ENCODE results near the gene NRXN2. TPM values are rescaled to one million over a fixed set of nuclear protein-coding genes. Genes with fewer than 3 reads are reported as not detected.

NRXN2 gene
- total and polyA plus RNA-seq, 9 donors: 11.8 to 41.8 (median 30.5) TPM

DNA sequence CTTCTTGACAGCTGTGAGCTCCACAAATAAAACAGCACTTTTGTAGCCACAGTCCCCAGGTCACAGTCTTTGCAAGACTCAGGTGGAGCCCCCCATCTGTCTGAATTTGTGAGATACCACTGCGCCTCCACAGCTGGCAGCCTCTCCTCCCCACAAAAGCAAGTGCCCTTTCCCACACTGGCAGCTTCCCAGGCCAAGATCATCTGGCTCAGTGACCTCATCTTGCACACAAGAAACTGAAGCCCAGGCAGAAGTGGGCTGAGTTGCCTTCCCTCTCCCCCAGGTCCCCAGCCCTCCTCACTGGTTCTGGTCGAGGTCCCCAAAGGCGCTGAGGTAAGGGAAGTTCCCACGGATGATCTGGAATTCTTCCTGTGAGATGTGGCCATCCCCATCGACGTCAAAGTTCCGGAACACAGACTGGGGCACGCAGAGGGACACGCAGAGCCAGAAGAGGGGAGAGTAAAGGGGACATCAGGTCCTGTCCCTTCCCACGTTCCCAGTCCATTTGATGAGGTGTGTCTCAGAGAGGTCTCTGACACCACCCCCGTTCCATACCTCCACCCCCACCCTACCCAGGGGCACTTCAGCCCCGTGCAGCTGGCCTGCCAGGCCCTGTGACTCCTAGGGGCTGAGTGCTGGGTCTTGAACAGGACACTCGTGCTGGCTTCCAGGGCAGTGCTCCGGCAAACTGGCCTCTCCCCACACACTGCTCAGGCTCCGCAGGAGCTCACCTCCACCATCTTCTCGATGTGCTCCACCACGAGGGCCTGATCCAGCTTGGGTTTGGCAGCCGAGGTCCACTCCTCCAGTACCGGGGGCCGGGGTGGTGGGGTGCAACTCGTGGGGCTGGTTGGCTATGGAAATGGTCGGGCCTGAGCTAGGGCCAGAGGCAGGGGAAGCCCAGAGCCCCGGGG lies 12.1 kb upstream of the NRXN2 start:
- DNase-seq: no peak
- 70% methylated on average over 12 of the region's 23 CpGs for WGBS (ENCODE audit: insufficient coverage)
- H3K4me1 ChIP-seq (ENCODE audit: control insufficient read depth, insufficient read depth, low read length): no peaks in the 10 kb centered on the region
- peaks cover 23% of the 10 kb centered on the region for H3K27me3 ChIP-seq (ENCODE audit: control insufficient read depth, insufficient read depth, low read length)
- H3K27ac ChIP-seq (ENCODE audit: low read length): no peak overlapping the region
- H3K4me3 ChIP-seq (ENCODE audit: low read length): no peak overlapping the region
- H3K9me3 ChIP-seq (replicated peaks; ENCODE audit: control insufficient read depth, low read depth, low read length): no peaks in the 10 kb centered on the region
- peaks cover 6% of the 10 kb centered on the region for H3K36me3 ChIP-seq (ENCODE audit: control insufficient read depth, insufficient read depth, low read length)

DNA sequence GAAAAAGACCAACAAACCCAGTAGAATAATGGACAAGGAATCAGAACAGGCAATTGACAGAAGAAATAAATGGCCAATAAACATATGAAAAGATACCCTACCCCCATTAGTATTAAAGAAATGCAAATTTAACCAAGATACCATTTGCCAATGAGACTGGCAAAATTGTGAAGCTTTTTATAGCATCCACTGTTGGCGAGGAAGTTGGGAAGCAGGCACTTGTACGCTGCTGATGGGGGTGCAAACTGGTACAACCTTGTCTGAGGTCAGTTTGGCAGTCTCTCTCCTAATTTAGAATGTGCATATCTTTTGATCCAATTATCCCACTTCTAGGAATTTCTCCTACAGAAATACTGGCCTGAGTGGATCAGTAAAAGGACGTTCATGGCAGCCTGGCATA lies 8.6 kb upstream of the NRXN2 start:
- Histone ChIP-seq H3K9me3 (replicated peaks; ENCODE audit: control insufficient read depth, low read depth, low read length) (no peaks in the 10 kb centered on the region), H3K4me1 (ENCODE audit: control insufficient read depth, insufficient read depth, low read length) (no peaks in the 10 kb centered on the region), H3K36me3 (ENCODE audit: control insufficient read depth, insufficient read depth, low read length) (peaks cover 3% of the 10 kb centered on the region), H3K4me3 (ENCODE audit: low read length) (no peak overlapping the region), H3K27ac (ENCODE audit: low read length) (no peak overlapping the region), H3K27me3 (ENCODE audit: control insufficient read depth, insufficient read depth, low read length) (peaks cover 10% of the 10 kb centered on the region)
- DNase-seq: no peak
- 56% methylated on average over 1 of the region's 3 CpGs for WGBS (ENCODE audit: insufficient coverage)

DNA sequence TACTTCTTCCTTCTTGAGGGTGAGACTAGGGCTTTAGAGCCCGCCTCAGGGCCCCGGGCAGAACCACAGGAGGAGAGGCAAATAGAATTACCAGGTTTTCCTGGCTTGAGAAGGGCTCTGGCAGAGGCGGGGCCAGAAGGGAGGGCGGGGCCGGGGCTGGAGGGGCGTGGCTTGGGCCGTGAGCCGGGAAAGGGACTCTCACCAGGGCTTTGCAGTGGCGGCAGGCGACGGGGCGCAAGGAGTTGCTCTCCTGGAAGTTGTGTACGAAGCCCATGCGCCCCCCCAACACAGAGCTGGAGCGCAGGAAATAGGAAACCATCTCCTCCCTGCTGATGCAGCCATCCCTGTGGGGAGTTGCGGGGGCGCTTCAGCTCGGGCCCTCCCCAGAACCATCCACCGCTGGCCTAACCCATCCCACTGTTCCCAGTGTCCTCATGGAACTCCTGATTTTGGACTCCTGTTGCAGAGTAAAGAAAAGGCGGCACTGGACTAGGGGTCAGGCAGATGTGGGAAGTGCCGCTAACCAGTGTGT lies 6.9 kb upstream of the NRXN2 start:
- WGBS (ENCODE audit: insufficient coverage): 13% methylated on average over 15 of the region's 21 CpGs
- peaks cover 3% of the 10 kb centered on the region for H3K36me3 ChIP-seq (ENCODE audit: control insufficient read depth, insufficient read depth, low read length)

DNA sequence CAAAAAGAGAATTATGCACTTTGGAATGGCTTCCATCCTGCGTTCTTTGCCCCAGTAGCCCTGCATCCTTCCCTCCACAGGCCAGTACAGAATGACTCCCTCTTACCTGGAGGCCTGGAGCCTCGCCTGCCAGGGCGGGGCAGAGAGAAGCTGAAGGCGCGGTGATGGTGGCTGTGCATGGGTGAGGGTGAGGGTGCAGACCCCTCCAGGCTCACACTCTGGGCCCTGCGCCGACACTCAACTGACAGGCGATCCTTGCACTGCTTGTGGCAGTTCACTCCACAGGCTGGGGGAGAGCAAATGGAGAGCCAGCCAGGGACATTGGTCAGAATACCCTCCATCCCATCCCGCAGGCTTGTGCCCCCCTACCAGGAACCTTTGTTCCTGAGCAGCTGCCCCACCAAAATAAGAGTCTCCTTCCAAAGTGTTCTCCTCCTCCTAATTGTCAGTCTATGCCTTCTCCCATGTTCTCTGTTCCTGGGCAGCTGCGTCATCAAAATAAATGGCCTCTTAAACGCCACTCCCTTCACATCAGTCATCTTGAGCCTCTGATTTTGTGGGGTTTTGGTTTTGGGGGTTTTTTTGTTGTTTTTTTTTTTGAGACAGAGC lies 5.9 kb upstream of the NRXN2 start:
- WGBS (ENCODE audit: insufficient coverage): 83% methylated on average over 5 of the region's 11 CpGs
- Histone ChIP-seq H3K36me3 (ENCODE audit: control insufficient read depth, insufficient read depth, low read length) (no peaks in the 10 kb centered on the region), H3K9me3 (replicated peaks; ENCODE audit: control insufficient read depth, low read depth, low read length) (no peaks in the 10 kb centered on the region), H3K4me1 (ENCODE audit: control insufficient read depth, insufficient read depth, low read length) (peaks cover 6% of the 10 kb centered on the region), H3K27me3 (ENCODE audit: control insufficient read depth, insufficient read depth, low read length) (peaks cover 11% of the 10 kb centered on the region), H3K27ac (ENCODE audit: low read length) (no peak overlapping the region), H3K4me3 (ENCODE audit: low read length) (no peak overlapping the region)
- no peak for DNase-seq

More for the DNA sequence above, 6.9 kb upstream of the NRXN2 start:
- Histone ChIP-seq H3K9me3 (replicated peaks; ENCODE audit: control insufficient read depth, low read depth, low read length) (no peaks in the 10 kb centered on the region), H3K4me3 (ENCODE audit: low read length) (no peak overlapping the region), H3K4me1 (ENCODE audit: control insufficient read depth, insufficient read depth, low read length) (peaks cover 6% of the 10 kb centered on the region), H3K27me3 (ENCODE audit: control insufficient read depth, insufficient read depth, low read length) (peaks cover 11% of the 10 kb centered on the region), H3K27ac (ENCODE audit: low read length) (no peak overlapping the region)
- DNase-seq: no peak

DNA sequence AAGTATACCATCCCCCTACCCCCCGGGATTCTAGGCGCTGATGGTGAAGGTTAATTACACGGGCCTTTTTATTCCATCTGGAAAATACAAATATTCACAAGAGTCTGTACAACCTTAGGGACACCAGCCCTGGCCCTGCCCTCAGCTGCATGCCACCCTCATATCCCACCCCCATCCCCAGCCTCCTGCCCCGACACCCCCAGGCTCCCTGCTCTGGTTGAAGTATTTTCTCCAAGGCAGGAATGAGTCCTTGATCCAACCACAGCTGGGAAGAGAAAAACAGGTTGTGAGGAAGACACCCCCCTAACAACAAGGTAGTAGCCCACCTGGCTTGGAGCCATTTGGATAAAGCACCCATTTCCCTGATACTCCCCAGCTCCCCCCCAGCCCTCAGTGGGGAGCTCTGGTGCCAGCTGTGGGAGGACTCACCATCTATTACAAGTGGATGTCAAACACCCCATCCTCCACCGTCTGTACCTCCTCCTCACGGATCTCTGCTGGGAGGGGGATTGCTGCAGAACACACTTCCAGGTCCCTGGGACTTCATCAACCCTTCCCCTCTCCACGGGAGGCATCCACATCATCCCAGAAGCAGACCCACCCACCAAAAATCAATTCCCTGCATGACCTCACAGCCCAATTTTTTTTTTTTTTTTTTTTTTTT lies 4.0 kb upstream of the NRXN2 start:
- Histone ChIP-seq H3K4me1 (ENCODE audit: control insufficient read depth, insufficient read depth, low read length) (peaks cover 13% of the 10 kb centered on the region), H3K36me3 (ENCODE audit: control insufficient read depth, insufficient read depth, low read length) (no peaks in the 10 kb centered on the region), H3K9me3 (replicated peaks; ENCODE audit: control insufficient read depth, low read depth, low read length) (no peaks in the 10 kb centered on the region), H3K27me3 (ENCODE audit: control insufficient read depth, insufficient read depth, low read length) (peaks cover 18% of the 10 kb centered on the region), H3K4me3 (ENCODE audit: low read length) (no peak overlapping the region), H3K27ac (ENCODE audit: low read length) (no peak overlapping the region)
- WGBS (ENCODE audit: insufficient coverage): 70% methylated on average over 2 of the region's 7 CpGs
- no peak for DNase-seq

DNA sequence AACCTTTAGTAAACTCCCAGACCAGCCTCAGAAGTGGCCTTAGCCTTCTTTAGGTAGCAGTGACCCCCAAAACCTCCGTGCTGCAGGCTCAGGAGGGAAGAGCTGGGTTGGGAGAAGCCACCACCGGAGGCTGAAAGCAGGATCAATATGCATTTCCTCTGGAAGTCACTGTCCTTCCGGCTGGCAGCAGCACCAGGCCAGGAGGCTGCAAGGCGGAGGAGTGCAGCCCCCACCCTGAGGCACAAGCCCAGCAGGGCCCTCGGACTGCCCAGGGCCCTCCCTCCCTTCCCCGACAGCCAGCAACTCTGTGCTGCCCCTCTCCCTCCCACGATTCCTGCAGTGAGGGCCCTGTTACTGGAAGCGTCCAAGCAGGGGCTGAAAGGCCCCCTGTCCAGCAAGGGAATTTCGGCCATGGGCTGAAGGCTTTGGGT lies 3.2 kb upstream of the NRXN2 start:
- 17% methylated on average over 6 of the region's 9 CpGs for WGBS (ENCODE audit: insufficient coverage)
- H3K27ac ChIP-seq (ENCODE audit: low read length): no peak overlapping the region
- no peak overlapping the region for H3K4me3 ChIP-seq (ENCODE audit: low read length)
- no peak for DNase-seq
- H3K4me1 ChIP-seq (ENCODE audit: control insufficient read depth, insufficient read depth, low read length): peaks cover 13% of the 10 kb centered on the region
- H3K27me3 ChIP-seq (ENCODE audit: control insufficient read depth, insufficient read depth, low read length): peaks cover 26% of the 10 kb centered on the region
- H3K36me3 ChIP-seq (ENCODE audit: control insufficient read depth, insufficient read depth, low read length): no peaks in the 10 kb centered on the region
- no peaks in the 10 kb centered on the region for H3K9me3 ChIP-seq (replicated peaks; ENCODE audit: control insufficient read depth, low read depth, low read length)

DNA sequence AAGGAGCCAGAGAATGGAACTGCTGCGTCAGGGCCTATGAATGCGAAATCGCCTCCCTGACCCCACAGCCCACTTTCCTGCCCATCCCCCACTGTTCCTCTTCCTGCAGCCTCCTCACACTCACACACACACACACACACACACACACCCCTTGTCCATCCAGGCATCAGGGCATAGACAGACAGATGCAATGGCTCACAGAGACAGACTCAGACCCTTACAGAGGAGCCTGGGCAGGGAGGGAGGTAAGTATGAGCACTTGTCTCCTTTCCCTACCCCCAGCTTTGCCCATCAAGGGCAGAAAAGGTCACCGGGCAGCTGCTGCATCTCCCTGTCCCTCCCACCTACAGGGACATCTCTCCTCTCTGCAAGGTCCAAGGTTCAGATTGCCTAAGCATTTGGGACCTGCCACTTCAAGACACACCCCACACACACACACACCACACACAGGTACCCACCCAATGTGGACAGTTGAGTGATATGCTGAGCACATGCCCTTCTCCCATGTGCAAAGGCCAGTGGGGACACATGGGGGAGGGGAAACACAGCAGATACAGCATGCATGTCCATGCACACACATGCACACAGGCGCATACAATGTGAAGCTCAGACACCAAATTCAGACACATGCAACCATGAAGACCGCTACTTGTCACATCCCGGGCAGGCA lies 2.0 kb upstream of the NRXN2 start:
- no peak overlapping the region for H3K27ac ChIP-seq (ENCODE audit: low read length)
- H3K9me3 ChIP-seq (replicated peaks; ENCODE audit: control insufficient read depth, low read depth, low read length): no peaks in the 10 kb centered on the region
- DNase-seq: no peak
- 67% methylated on average over 4 of the region's 7 CpGs for WGBS (ENCODE audit: insufficient coverage)
- H3K4me3 ChIP-seq (ENCODE audit: low read length): no peak overlapping the region
- no peaks in the 10 kb centered on the region for H3K36me3 ChIP-seq (ENCODE audit: control insufficient read depth, insufficient read depth, low read length)
- H3K4me1 ChIP-seq (ENCODE audit: control insufficient read depth, insufficient read depth, low read length): peaks cover 13% of the 10 kb centered on the region
- peaks cover 34% of the 10 kb centered on the region for H3K27me3 ChIP-seq (ENCODE audit: control insufficient read depth, insufficient read depth, low read length)

DNA sequence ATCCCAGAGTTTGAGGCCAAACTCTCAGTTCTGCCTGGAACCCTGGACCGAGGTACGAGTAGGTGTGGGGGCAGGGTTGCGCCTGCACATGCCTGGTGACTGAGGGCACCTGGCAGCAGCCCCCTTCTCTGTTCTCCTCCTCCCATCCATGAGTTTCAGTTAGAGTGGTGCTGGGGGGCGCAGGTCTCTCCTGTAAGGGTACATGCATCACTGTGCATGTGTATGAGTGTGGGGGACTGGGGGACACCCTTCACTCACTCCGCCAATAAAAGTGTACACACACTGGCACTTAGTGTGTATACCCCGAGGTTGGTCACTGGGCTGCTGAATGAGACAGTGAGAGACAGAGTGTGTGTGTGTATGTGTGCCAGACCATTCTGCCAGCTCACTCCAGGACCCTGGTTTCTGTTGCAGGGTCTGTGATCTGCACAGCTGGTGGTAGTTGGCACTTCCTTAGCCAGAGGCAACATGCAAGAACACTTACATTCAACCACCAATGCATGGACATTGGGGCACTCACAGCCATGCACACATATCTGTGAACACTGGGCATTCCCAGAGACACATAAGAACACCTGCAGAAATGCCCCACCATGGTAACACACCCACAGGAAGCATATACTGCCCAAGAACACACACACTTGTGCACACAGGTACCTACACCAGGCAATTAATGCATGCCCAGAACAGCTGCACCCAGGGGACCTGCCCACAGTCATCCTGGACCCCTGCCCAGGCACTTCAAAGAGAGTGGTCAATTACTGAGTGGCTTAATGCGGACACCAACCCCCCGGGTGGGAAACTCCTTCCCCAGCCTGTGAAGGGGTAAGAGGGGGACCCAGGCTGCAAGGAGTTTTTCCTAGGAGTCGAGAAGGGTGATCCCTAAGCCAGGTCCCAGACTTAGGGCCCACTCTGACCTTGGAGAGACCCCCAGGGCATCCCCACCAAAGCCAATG lies 1.2 kb upstream of the NRXN2 start:
- Histone ChIP-seq H3K4me1 (ENCODE audit: control insufficient read depth, insufficient read depth, low read length) (peaks cover 13% of the 10 kb centered on the region), H3K9me3 (replicated peaks; ENCODE audit: control insufficient read depth, low read depth, low read length) (no peaks in the 10 kb centered on the region), H3K27ac (ENCODE audit: low read length) (no peak overlapping the region), H3K36me3 (ENCODE audit: control insufficient read depth, insufficient read depth, low read length) (no peaks in the 10 kb centered on the region), H3K27me3 (ENCODE audit: control insufficient read depth, insufficient read depth, low read length) (peaks cover 40% of the 10 kb centered on the region), H3K4me3 (ENCODE audit: low read length) (no peak overlapping the region)
- DNase-seq: no peak
- 100% methylated on average over 1 of the region's 9 CpGs for WGBS (ENCODE audit: insufficient coverage)

Measured in muscle of leg (tissue), 11 donors.